ENCODE results near the gene GOLGA3.
A peak's percentile ranks its signal among the peaks of the same experiment; 100 is the strongest.
"Not testable (repeated sequence)": the region's sequence is repeated elsewhere in the genome, so short reads cannot be mapped to it uniquely, and the experiment has no call there.

GOLGA3 gene

GRCh38 chr12:132776816-132777568 lies 51.7 kb downstream of the GOLGA3 start:
- DNase-seq, result no peak

- not testable (repeated sequence) for DNase-seq
Measured at GRCh38 chr12:132776230-132776625, 52.4 kb downstream of the GOLGA3 start.

- DNase-seq, result no peak
Measured at GRCh38 chr12:132775502-132776229, 53.0 kb downstream of the GOLGA3 start.

GRCh38 chr12:132774646-132775275 lies 53.9 kb downstream of the GOLGA3 start:
- no peak for DNase-seq

- no peak for DNase-seq
Measured at GRCh38 chr12:132774159-132774558, 54.5 kb downstream of the GOLGA3 start.

GRCh38 chr12:132773077-132773955 lies 55.4 kb downstream of the GOLGA3 start:
- DNase-seq, result no peak

- DNase-seq, result no peak
Measured at GRCh38 chr12:132772606-132773005, 56.1 kb downstream of the GOLGA3 start.

- no peak for DNase-seq
Measured at GRCh38 chr12:132771126-132771838, 57.4 kb downstream of the GOLGA3 start.

- DNase-seq, result no peak
Measured at GRCh38 chr12:132766380-132767085, 62.1 kb downstream of the GOLGA3 start.

- no peak for DNase-seq
Measured at GRCh38 chr12:132765361-132765760, 63.3 kb downstream of the GOLGA3 start.

GRCh38 chr12:132764231-132764630 lies 64.4 kb downstream of the GOLGA3 start:
- no peak for DNase-seq

GRCh38 chr12:132761921-132762583 lies 66.6 kb downstream of the GOLGA3 start:
- peak; percentile 58 to 81 for DNase-seq

- peak in 1 of 2 experiments; percentile 48 for DNase-seq
Measured at GRCh38 chr12:132761032-132761920, 67.4 kb downstream of the GOLGA3 start, which contains the start of gene ANKLE2. TSS of gene ANKLE2 (minus strand) at chr12:132761832. CDS start at chr12:132761798, 34 bp downstream.

GRCh38 chr12:132759359-132759758 lies 69.3 kb downstream of the GOLGA3 start:
- no peak for DNase-seq

- DNase-seq, result not testable (repeated sequence)
Measured at GRCh38 chr12:132758825-132759224, 69.8 kb downstream of the GOLGA3 start.

- DNase-seq, result no peak
Measured at GRCh38 chr12:132754160-132754932, 74.3 kb downstream of the GOLGA3 start.

- not testable (repeated sequence) for DNase-seq
Measured at GRCh38 chr12:132753670-132754069, 75.0 kb downstream of the GOLGA3 start.

- no peak for DNase-seq
Measured at GRCh38 chr12:132748319-132748718, 80.3 kb downstream of the GOLGA3 start.

GRCh38 chr12:132747896-132748295 lies 80.8 kb downstream of the GOLGA3 start:
- DNase-seq, result no peak
